ENCODE measurements around the gene EEFSEC.

EEFSEC gene

DNA sequence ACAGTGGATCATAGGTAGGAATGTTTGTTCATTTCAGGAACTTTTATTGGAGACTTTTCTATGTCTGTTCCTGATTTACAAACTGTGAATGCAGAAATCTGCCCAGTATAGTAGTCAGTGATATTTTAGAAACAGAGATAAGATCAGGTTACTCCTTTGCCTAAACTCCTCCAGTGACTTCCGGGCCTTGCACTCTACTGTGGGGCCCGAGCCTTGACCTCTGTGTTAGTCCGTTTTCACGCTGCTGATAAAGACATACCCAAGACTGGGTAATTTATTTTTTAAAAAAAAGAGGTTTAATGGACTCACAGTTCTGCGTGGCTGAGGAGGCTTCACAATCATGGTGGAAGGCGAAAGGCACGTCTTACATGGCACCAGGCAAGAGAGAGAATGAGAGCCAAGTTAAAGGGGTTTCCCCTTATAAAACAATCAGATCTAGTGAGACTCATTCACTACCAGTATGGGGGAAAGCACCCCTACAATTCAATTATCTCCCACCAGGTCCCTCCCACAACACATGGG is 186.3 kb downstream of the EEFSEC start:
- no peak for DNase-seq

DNA sequence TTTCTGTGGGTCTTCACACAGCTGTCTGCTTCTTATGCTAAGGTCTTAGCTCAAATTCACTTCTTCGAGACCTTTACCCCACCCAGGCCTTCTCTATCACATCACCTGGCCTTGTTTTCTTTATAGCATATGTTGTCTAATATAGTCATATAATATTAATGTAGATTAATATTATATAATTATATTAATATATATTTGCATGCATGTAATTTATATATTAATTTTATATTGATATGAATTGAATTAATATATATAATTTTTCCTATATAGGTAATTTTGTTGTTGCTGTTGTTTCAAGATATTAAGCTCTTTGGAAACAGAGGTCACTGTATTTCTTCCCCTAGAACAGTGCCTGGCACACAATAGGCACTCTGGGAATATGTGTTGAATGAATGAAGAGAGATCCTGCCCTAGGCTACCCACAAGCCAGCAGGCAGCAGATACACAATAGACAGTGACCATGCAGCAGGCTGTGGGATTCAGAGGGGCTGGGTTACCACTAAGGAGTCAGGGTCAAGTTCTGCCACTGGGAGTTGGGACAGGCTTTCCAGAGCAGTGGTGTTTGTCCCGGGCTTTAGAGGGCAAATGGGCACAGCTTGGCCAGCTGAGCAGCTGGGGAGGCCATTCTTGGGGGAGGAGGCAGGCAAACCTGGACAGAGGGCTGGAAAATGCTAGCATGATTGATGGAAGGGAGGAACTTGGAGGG is 187.1 kb downstream of the EEFSEC start:
- no peak for DNase-seq

DNA sequence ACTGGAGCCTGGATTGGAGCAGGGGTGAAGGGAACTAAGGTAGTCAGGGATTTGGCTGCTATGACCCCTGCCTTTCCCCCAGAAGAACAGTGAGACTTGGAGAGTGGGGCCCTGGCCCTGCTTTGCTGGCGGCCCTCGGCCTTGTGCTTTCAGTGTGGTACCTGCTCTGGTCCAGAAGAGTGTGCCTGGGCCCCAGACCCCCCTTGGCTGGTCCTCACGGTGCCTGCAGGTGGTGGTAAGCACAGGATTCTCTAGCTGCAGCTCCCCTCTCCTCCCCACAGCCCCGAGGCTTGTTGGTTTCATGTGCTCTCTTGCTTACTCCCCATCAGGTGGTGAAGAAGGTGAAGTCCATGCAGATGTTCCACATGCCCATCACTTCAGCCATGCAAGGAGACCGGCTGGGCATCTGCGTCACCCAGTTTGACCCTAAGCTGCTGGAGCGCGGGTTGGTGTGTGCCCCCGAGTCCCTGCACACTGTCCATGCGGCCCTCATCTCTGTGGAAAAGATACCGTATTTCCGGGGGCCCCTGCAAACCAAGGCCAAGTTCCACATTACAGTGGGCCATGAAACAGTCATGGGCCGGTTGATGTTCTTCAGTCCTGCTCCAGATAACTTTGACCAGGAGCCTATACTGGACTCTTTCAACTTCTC is 187.7 kb downstream of the EEFSEC start:
- no peak for DNase-seq

DNA sequence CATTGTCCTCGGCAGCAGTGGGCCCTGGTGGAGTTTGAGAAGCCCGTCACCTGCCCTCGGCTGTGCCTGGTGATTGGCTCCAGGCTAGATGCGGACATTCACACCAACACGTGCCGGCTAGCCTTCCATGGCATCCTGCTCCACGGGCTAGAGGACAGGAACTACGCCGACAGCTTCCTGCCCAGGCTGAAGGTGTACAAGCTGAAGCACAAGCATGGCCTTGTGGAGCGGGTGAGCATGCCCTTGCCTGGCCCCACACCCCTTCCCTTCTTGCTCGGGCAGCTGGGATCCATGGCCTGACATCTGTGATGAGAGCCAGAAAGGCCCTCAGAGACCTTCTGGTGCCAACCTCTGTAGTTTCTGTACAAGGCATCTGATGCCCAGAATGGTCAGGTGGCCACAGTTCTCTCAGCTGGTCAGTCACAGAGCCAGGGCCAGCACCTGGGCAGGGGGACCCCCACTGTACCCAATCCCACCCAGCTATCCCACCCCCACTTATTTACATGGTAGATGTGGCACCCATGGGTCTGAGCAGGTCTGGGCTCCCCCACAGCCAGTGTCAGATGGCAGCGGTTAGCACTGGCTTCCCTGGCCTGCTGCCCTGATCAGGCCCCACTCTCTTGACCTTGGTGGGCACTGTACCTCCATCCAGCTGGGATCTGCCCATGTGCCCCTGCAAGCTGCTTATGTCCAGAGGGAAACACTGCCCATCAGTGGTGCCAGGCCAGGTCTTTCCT is 188.5 kb downstream of the EEFSEC start:
- DNase-seq: no peak

DNA sequence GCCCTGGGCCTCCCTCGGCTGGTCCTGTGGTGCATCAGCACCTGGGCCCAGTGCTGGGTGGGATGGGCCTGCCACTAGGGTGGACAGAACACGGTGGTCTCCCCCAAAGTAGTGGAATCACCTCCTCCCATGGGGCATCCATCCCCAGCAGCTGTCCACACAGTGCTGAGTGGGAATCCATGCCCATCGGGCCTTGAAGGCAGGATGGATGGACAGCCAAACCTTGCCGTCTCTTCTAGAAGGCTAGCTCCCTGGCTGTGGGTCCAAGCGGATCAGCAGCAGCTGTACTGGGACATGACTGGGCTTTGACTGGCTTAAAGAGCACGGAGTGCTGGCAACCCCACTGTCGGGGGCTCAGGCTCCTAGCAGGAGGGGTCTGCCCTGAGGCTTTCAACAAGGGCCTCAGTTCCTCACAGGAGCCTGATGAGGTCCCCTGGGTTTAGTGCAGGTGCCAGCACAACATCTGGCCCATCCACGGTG is 189.5 kb downstream of the EEFSEC start:
- DNase-seq: no peak

DNA sequence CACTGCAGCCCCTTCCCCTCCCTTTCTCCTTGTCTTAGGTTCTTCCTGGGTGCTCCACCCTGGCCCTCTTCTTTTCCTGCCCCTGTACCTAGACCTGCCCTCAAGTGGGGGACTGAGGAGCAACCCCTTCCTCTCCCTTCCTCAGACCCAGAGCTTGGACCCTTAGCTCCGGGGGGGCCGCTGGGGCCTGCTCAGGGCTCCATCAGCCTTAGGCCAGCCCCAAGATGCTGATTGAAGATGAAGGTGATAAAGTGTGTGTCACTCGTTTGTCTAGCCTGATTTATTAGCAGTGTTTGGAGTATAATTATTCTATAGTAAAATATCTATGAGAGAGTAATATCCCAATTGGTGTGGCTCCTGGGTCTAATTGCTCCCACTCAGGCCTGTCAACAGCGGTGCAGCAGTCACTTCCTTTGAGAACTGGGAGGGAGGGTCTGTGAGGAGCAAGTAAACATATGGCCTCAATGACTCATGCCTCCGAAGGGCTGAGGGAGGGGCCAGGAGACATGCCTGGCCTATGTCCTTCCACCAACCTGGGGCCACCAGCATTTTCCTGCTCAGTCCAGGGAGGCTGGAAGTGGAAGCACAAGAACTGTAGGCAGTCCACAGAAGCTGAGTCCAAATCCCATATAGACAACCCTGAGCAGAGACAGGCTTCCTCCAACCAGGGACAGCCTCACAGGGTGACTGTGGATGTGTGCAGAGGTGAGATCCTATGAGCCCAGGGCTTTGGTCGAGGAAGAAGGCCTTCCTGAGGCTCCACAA is 190.2 kb downstream of the EEFSEC start:
- no peak for DNase-seq

DNA sequence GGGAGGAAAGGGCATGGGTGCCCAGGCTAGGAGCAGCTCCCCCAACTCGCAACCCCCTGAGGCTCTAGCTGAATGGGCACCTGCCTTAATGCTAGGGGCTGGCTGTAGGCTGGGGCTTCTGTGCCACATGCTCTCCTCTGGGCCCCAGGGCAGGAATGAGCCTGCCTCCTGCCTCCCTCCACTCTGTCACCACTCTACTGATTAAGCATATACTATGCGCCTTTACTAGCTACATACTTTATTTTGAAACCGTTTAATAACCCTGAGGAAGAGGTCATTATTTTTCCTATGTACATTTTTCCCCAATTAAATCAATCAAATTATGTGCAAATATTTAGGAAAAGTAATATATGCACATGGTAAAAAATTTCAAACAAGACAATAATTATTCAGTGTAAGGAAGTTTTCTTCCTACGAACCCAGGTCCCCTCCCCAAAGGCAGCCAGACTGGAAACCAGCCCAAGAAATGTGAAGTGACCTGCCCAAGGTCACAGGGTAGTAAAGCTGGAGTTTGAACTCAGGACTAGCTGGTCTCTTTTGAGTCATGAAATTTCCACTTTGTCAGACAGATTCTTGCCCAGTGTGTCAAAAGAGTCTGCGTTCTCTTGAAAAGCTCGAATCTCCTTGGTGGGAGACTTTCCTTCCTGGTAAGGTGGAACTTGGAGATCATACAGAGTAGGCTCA is 190.9 kb downstream of the EEFSEC start:
- no peak for DNase-seq

DNA sequence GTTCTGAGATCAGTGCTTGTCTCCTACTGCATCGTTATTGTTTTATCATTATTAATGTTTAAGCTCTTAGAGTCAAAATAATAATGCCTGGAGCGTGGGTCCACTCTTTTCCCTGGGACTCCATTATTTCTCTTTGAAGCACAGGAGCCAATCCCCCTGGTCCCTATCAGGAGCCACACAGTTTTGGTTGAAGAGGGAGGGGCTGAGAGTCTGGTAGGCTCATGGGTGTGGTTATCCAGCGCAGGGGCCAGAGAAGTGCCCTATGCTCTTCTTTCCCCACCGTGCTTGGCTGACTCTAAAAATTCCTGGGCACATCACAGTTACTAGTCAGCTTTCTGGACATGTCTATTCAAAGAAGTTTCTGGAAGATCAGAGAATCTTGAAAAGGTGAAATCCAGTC is 191.9 kb downstream of the EEFSEC start:
- no peak for DNase-seq

DNA sequence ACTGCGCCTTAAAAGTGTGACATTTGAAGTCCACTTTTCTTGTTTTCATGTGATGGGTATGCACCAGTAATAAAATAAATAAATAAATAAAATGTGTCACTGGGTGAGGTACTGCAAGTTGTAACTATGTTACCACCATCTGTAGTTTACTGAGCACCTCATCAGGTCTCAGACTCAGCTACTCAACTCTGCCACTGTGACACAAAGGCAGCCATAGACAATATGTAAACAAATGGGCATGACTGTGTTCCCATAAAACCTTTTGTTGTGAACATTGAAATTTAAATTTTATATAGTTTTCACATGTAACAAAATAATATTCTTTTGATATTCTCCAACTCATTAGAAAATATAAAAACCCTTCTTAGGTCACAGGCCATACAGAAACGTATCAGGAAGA is 193.3 kb downstream of the EEFSEC start:
- no peak for DNase-seq

DNA sequence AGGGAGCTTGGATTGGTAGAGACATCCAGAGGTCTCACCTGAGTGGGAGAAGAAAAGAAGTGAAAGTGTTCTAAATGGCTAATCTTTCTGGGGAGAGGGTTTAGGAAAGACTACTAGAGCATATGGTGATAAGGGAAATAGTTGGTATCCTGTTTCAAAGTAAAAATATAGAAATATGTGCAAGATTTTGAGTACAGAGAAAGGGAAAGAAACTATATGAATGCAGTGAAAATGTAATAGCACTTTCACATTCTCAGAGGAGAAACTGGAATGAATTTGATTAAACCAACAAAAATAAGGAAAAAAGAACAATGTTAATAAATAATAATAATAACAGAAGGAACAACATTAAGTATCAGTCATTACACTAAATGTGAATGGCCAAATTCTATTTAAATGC is 194.0 kb downstream of the EEFSEC start:
- DNase-seq: no peak

DNA sequence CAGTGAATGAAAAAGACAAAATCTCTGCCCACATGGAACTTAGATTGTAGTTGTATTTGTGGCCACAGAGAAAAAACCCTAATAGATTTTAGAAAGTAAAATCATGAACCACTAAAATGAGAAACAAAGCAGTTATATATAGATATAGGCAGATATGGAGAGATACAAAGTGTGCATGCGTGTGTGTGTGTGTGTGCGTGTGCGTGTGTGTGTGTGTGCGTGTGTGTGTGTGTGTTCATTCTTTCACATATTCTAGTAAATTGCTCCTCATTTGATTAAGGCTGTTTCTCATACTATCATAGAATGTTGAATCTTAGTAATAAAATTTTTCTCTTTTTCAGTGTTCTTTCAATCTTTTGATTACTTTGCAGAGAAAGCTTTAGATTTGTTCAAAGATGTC is 194.8 kb downstream of the EEFSEC start:
- no peak for DNase-seq

DNA sequence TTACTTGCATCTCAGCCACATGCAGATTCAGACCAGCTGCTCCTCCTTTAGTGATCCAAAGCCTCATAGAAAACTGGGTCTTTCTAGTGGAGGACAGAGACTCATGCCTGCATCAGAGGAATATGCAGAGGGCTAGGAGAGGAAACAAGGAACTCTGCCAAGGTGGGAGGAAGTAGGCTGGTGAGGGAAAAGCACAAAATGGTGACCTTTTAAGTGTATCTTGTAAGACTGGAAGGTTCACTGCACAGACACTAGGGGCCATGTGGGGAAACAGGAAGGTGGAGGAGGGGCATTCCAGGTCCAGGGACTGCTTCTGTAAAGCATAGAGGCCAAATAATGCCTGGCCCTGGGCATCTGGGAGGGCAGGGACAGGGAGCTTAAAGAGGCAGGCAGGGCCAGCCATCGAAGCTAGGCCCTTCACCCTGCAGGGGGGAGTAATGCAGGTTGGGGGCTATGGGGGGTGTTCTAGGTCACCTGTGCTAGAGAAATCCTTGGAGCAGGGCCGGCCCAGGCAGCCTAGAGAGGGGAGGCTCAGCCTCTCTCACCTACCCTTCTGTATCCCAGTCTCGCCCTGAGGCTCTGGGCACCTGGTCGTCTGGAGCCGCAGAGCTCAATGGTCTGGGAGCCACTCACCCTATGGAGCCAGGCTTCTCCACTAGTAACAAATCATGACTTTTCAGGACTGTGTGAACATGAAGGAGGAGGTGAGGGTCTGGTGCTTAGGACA is 195.7 kb downstream of the EEFSEC start:
- no peak for DNase-seq

DNA sequence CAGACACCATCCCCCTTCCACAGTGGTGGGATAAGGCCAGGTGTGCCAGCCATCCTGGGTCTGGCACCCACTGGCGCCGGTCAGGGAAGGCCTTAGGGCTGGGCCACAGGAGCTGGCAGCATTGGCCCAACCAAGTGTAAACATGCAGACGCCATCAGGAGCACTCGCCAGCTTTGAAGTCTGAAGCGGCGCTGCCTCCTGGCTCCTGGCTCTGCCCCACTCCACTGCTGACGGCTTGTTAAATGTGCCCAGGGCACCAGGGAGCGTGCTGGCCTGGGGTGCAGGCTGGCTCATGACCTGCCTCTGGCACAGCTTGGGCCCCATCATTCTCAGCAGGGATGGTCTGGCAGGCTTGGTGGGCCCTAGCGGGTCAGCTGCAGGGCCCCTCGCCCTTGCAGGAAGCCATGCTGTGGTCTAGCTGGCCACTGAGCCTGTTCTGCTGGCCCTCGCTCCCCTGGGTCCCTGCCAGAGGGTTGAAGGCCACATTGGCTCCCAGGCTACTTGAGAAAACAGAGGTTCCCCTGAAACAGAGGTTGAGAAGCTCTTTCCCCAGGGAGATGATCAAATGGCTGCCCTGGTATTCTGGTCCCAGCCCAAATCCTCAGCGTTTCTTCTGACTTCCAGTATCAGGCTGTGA is 196.8 kb downstream of the EEFSEC start:
- no peak for DNase-seq

DNA sequence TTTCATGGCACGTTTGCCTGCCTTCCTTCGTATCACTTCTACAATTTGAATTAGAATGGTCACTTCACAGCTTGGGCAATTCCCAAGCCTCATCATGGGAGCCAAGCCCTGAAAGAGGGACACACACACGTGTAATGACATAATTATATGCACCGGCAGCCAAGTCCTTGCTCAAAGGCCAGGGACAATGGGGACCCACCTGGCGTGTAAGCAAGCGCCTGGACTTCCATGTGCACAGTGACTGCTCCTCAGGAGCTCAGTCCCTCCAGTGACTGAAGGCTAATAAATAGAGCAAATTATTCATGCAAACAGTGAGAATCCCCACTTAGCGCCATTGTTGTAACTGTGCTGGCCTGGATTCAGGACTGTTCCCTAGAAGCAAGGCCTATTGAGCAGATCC is 198.3 kb downstream of the EEFSEC start:
- DNase-seq: no peak

DNA sequence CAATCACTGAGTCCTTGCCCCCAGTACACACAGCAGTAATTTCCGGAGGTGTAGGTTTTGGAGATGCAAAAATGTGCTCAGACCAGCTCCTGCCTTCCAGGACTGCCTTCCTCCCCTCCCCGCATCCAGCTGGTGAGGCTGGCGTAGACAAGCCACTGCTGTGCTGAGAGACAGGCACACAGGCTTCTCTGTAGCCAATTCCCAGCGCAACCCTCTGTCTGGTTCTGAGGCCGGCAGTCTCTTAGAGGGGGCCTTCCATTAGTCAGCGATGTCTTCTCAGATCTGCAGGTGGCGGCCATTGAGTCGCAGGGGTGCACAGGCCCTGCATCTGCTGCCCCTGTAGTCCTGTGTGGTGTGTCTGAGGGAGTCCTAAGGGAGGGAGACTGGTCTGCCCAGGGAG is 199.0 kb downstream of the EEFSEC start:
- no peak for DNase-seq

DNA sequence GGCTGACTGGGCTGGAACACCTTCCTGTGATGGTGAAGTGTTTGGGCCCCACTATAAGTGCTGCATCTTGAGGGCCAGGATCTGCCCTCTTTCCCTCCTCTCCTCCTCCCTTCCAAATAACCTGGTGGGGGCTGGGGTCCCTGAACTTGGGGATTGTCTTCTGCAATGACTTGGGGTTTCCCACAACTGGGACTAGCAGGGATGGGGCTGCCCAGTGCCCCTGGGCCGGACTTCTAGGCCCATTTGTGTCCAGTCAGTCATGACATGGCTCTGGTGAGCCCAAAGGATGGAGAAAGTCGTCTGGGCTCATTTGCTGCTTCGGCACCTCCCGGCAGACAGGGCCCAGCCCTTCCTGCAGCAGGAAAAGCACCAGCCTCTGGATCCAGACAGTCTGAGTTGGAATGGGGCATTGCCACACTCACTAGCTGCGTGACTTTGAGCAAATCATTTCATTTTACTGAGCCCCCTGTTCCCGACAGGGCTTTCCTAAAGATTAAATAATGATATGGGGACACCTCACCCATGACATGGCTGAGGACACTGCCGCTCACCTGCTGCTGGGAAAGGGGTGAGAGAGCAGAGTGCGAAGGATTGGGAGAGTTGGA is 200.2 kb downstream of the EEFSEC start:
- no peak for DNase-seq

DNA sequence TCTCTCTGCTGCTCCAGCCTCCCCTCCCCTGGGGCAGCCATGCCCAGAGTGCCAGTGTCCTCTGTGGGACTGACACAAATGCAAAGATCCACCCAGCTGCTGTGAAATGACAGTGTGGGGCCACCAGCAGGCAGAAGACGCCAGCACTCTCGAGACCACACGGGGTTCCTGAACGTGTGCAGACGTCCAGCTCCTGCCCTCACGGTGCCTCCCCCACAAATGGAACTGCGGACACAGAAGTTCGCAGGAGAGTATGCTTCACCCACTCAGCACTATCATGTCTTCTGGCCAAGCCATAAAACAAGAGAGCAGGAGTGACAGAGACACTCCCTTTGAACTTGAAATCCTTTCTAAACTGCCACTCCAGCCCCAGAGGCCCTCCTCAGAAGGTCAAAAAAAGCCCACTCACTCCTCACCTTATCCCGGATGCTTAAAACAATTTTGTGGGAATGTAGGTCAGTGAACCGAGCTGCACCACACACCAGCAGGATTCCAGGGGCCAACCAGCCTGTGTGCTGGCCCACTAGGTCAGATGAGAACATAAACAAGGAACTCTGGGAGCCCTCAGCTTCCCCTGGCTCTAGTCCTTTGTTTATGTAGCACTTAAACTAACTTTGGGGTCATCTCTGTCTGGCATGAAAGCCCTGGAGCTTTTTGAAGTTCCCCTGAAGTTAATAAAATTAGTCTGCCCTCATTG is 200.9 kb downstream of the EEFSEC start:
- DNase-seq: no peak

DNA sequence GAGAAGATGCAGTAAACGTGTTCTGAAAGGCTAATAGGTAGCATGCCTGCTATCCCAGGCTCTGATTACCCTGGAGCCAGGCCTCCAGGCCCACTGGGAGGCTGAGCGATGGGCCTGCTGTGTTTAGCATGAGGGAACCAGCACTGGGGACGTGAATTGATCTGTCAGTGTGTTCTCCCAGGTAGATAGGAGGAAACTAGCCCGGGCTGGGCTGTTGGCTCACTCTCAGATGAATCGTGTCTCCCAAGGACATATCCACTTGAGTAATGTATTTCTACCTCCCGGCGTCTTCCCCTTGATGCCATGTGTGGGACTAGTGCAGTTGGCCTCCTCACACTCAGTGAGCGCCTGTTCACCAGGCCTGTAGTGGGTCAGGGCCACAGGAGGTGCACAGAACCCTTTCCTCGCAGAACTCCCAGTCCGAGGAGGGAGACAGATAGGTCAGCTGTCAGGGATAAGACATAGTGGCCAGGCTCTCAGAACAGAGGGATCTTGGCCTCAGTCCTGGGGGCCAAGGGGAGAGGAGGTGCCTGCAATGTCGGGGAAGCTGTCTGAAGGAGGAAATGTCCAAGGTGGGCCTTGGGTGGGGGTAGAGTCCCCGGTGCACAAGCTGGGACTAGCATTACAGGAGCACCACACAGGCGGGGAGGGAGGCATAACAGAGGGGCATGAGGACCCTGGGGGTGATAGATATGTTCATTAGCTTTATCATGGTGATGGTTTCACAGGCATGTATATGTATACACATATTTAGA is 201.7 kb downstream of the EEFSEC start:
- DNase-seq: no peak

DNA sequence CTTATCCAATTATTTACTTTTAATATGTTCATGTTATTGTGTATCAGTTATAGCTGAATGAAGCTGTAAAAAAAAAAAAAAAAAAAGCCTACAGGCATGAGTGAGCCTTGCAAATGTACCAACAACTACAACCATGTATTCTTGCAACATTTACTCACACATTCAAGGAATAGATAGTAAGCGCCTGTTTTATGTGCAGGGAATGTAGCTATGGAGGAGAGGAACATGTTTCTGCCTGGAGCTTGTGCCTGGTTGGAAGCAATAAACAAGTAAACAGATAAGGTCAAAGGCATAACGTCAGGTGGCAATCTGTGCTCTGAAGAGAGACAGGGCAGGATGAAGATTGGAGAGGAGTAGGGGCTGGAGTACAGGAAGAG is 202.2 kb downstream of the EEFSEC start:
- DNase-seq: no peak

Measured in activated CD4-positive, alpha-beta T cell treated with anti-CD3 and anti-CD28 coated beads, Interleukin-2, amount 50 U/mL, for 16 hours (primary cell).